Esophagus (tissue), 2 donors: Measurements from ENCODE around the gene CREB5. TPM values are rescaled to one million over a fixed set of nuclear protein-coding genes. Genes with fewer than 3 reads are reported as not detected.

Experiments used
- H3K27ac ChIP-seq, 2 donors: one replicate each; pipeline ENCODE4 v1.5.1; 2013; ENCODE audit warnings: low read depth in 2 of 2, mild to moderate bottlenecking in 2 of 2, inconsistent platforms in 1 of 2, low read length in 1 of 2, moderate library complexity in 1 of 2
- H3K27me3 ChIP-seq, 2 donors: one replicate each; pipeline ENCODE4 v1.6.1; 2013; ENCODE audit warnings: low read length in 2 of 2, control low read depth in 1 of 2, mild to moderate bottlenecking in 1 of 2; ENCODE audit not compliant: insufficient read depth in 2 of 2, control insufficient read depth in 1 of 2
- H3K36me3 ChIP-seq, 2 donors: one replicate each; pipeline ENCODE4 v1.6.1; 2013; ENCODE audit warnings: low read length in 1 of 2; ENCODE audit not compliant: control insufficient read depth in 2 of 2, insufficient read depth in 2 of 2
- H3K4me1 ChIP-seq, 2 donors: one replicate each; pipeline ENCODE4 v1.6.1; 2013; ENCODE audit warnings: low read length in 1 of 2; ENCODE audit not compliant: control insufficient read depth in 2 of 2, insufficient read depth in 2 of 2
- H3K4me3 ChIP-seq, 2 donors: one replicate each; pipeline ENCODE4 v1.5.1; 2013; ENCODE audit warnings: low read length in 2 of 2, mild to moderate bottlenecking in 2 of 2, low read depth in 1 of 2, moderate library complexity in 1 of 2
- H3K9me3 ChIP-seq, 2 donors: one replicate each; pipeline ENCODE4 v1.6.1; 2013; ENCODE audit warnings: mild to moderate bottlenecking in 2 of 2, low read depth in 1 of 2, low read length in 1 of 2, moderate library complexity in 1 of 2; ENCODE audit not compliant: control insufficient read depth in 2 of 2, insufficient read depth in 1 of 2
- WGBS, 2 donors: extraction: QIAGEN DNeasy Blood & Tissue Kit; methylation state at CpG; one replicate each; pipeline ENCODE4 v1.1.7; 2013; 5-methylcytosine and 5-hydroxymethylcytosine counted together
- polyA plus RNA-seq, 2 donors: library from polyadenylated mRNA; stranded (reverse); fragments of 200-250 nt; gene quantifications; one replicate each; pipeline ENCODE4 v1.2.3, GENCODE V29; 2013
- donor health status: healthy with polysubstance abuse.
- donor health status: Bipolar disorder and iron deficiency.

The CREB5 gene
- polyA plus RNA-seq, 2 donors, result 0.67 to 1.2 TPM

DNA sequence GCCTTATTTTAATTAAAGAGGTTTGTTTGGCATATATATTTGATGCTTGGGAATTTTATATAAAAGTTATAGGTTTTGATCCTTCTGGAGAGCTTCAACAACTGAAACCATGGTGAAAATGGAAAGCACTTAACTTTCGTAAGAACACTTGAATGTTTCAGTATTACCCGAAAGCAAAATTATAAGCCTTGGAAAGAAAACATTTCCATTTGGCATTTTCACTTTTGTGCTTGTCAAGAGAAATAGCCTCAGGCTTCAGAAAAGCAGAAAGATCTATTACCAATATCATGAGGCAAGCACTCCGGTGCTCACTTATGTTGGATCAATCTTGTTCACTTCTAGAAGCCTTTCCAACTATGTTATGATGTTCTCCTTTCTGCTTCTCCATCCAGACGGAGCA lies 289.9 kb downstream of the CREB5 start:
- no peaks in the 10 kb centered on the region for H3K4me1 ChIP-seq
- H3K9me3 ChIP-seq, result no peaks in the 10 kb centered on the region
- no peak overlapping the region for H3K4me3 ChIP-seq
- H3K27ac ChIP-seq, result no peak overlapping the region
- 60 to 67% methylated on average over 4 of the region's 4 CpGs for WGBS, 2 donors
- H3K27me3 ChIP-seq, result no peaks in the 10 kb centered on the region
- H3K36me3 ChIP-seq, result no peaks in the 10 kb centered on the region

GRCh38 chr7:28703037-28703765 lies 290.9 kb downstream of the CREB5 start:
- H3K27ac ChIP-seq, result no peak overlapping the region
- no peaks in the 10 kb centered on the region for H3K36me3 ChIP-seq
- no peaks in the 10 kb centered on the region for H3K4me1 ChIP-seq
- 83 to 86% methylated on average over 1 of the region's 1 CpG for WGBS, 2 donors
- no peaks in the 10 kb centered on the region for H3K27me3 ChIP-seq
- H3K9me3 ChIP-seq, result no peaks in the 10 kb centered on the region
- H3K4me3 ChIP-seq, result no peak overlapping the region

GRCh38 chr7:28704706-28705105 lies 292.4 kb downstream of the CREB5 start:
- WGBS, 2 donors, result 91 to 96% methylated on average over 3 of the region's 3 CpGs
- no peak overlapping the region for H3K4me3 ChIP-seq
- no peaks in the 10 kb centered on the region for H3K27me3 ChIP-seq
- H3K36me3 ChIP-seq, result no peaks in the 10 kb centered on the region
- no peaks in the 10 kb centered on the region for H3K9me3 ChIP-seq
- H3K27ac ChIP-seq, result no peak overlapping the region
- no peaks in the 10 kb centered on the region for H3K4me1 ChIP-seq

DNA sequence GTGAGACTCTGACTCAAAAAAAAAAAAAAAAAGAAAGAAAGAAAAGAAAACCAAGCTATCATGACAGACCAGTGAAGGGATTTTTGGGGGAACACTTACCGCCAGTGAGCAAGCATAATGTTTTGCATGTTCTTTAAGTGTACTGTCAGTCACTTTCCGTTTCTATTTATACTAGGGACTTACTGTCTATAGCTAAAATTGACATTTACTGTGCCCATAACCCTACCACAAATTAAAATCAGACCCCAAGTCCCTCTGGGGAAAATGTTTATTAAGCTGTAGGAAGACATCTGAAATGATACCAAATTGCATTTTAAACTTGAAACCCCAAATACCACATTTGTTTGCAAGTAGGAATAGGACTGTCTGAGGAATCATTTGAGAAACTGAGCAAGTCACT lies 293.0 kb downstream of the CREB5 start:
- Histone ChIP-seq H3K36me3 (no peaks in the 10 kb centered on the region), H3K27ac (no peak overlapping the region), H3K4me1 (no peaks in the 10 kb centered on the region), H3K27me3 (no peaks in the 10 kb centered on the region), H3K9me3 (no peaks in the 10 kb centered on the region), H3K4me3 (no peak overlapping the region)
- 81 to 84% methylated on average over 2 of the region's 2 CpGs for WGBS, 2 donors

- no peaks in the 10 kb centered on the region for H3K36me3 ChIP-seq
- WGBS, 2 donors, result 56 to 80% methylated on average over 1 of the region's 1 CpG
- H3K4me3 ChIP-seq, result no peak overlapping the region
- H3K27me3 ChIP-seq, result no peaks in the 10 kb centered on the region
- no peaks in the 10 kb centered on the region for H3K9me3 ChIP-seq
- no peaks in the 10 kb centered on the region for H3K4me1 ChIP-seq
- H3K27ac ChIP-seq, result no peak overlapping the region
Measured at GRCh38 chr7:28706584-28706983, 294.3 kb downstream of the CREB5 start.

DNA sequence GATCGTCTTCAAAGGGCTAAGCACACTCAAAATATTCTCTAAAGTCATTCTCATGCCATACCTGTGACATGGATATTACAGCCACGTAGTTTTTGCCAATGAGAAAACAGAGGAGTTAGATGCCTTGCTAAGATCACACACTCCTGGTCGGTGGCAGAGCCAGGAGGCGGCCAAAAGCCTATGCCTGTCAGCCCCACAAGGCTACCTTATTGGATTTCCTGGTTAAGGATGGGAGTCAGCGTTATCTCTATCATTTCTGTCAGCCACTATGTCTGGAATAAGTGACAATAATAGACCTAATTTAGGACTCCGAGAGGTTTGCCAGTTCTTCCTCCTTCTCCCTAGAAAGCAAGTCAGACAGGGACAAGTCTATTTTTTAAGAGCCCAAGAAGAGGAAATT lies 295.0 kb downstream of the CREB5 start:
- Histone ChIP-seq H3K4me1 (no peaks in the 10 kb centered on the region), H3K9me3 (no peaks in the 10 kb centered on the region), H3K36me3 (no peaks in the 10 kb centered on the region), H3K27ac (no peak overlapping the region), H3K4me3 (no peak overlapping the region), H3K27me3 (no peaks in the 10 kb centered on the region)
- 82 to 83% methylated on average over 6 of the region's 6 CpGs for WGBS, 2 donors

- 57 to 71% methylated on average over 15 of the region's 15 CpGs for WGBS, 2 donors
- Histone ChIP-seq H3K4me1 (no peaks in the 10 kb centered on the region), H3K36me3 (no peaks in the 10 kb centered on the region), H3K9me3 (no peaks in the 10 kb centered on the region), H3K27ac (no peak overlapping the region), H3K4me3 (no peak overlapping the region), H3K27me3 (no peaks in the 10 kb centered on the region)
Measured at GRCh38 chr7:28708033-28708951, 296.0 kb downstream of the CREB5 start.

DNA sequence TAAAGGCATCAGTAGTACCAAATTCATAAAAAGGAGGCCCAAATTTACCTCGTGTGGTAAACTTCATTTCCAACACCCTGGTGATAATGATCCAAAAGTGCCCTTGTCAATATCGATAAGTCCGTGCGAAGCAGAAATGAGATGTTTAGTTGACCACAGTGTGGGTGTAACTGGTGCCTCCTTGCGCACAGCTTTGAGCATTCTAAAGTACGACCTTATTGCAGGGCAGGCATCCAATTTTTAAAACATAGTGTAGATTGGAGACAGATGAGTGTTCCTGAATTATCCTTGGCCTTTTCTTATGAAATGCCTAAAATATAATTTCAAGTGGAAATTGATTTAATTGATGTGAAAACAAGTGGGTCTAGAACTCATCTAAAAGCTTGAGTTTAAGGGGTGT lies 297.4 kb downstream of the CREB5 start:
- Histone ChIP-seq H3K27ac (no peak overlapping the region), H3K36me3 (no peaks in the 10 kb centered on the region), H3K27me3 (no peaks in the 10 kb centered on the region), H3K4me1 (no peaks in the 10 kb centered on the region), H3K9me3 (no peaks in the 10 kb centered on the region), H3K4me3 (no peak overlapping the region)
- 82 to 89% methylated on average over 6 of the region's 6 CpGs for WGBS, 2 donors

DNA sequence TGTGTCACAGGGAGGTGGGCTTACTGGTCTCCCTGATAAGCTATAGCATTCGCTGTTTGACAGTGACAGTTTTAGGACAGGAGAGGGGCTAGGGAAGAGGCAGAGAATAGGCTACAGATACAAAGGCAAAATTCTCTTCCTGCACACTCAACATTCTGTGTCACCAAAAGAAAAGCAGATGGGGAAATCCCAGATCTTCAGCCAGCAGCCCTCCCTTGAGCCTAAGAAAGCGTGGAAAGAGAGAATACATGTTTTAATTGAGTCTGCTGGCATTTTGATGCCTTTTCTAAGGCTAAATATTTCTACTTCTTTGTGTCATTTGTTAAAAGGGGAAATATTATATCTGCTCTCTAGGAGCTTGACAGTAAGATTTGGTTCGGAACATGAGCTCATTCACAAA lies 298.8 kb downstream of the CREB5 start:
- Histone ChIP-seq H3K9me3 (no peaks in the 10 kb centered on the region), H3K27ac (no peak overlapping the region), H3K4me3 (no peak overlapping the region), H3K4me1 (no peaks in the 10 kb centered on the region), H3K27me3 (no peaks in the 10 kb centered on the region), H3K36me3 (no peaks in the 10 kb centered on the region)
- 78 to 83% methylated on average over 3 of the region's 3 CpGs for WGBS, 2 donors
